Measurements from ENCODE around the gene DTNA. TPM values are rescaled to one million over a fixed set of nuclear protein-coding genes. Genes with fewer than 3 reads are reported as not detected.

DTNA gene
- total RNA-seq, 1 donor: 10.1 TPM

DNA sequence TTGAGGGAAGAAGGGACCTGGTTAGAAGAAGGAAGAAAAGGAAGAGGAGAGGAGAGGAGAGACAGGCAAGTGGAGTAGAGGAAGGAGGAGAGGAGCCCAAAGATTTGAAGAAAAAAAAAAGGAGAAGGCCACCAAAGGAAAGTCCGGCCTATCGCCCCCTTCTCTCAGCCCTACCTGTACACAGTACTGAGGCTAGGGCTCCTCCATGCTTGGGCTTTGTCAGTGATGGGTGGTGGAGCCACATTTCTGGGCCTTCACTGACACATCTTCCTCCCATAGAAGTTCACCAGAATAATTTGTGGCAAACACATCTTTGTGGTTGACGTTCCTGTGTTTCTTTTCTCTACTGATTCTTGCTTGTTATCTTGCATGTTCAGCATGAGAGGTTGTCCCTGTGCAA is 125.4 kb downstream of the DTNA start:
- TF ChIP-seq, protein P1, sequence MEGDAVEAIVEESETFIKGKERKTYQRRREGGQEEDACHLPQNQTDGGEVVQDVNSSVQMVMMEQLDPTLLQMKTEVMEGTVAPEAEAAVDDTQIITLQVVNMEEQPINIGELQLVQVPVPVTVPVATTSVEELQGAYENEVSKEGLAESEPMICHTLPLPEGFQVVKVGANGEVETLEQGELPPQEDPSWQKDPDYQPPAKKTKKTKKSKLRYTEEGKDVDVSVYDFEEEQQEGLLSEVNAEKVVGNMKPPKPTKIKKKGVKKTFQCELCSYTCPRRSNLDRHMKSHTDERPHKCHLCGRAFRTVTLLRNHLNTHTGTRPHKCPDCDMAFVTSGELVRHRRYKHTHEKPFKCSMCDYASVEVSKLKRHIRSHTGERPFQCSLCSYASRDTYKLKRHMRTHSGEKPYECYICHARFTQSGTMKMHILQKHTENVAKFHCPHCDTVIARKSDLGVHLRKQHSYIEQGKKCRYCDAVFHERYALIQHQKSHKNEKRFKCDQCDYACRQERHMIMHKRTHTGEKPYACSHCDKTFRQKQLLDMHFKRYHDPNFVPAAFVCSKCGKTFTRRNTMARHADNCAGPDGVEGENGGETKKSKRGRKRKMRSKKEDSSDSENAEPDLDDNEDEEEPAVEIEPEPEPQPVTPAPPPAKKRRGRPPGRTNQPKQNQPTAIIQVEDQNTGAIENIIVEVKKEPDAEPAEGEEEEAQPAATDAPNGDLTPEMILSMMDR (IDR thresholded peaks at IDR 0.05; ENCODE audit: extremely low read depth, low read depth, low read length): no peak
- H3K9me3 ChIP-seq (ENCODE audit: low read depth, low read length): no peaks in the 10 kb centered on the region
- H2AFZ ChIP-seq (ENCODE audit: low read length): no peak overlapping the region
- no peak overlapping the region for H3K4me2 ChIP-seq (ENCODE audit: insufficient read depth, low read length)
- no peak overlapping the region for H3K4me3 ChIP-seq (ENCODE audit: insufficient read depth, low read length)
- no peak overlapping the region for H3K27ac ChIP-seq (ENCODE audit: low read depth, low read length)
- H3K36me3 ChIP-seq (ENCODE audit: insufficient read depth, low read length): no peaks in the 10 kb centered on the region
- no peaks in the 10 kb centered on the region for H4K20me1 ChIP-seq (ENCODE audit: insufficient read depth, low read length)
- H3K27me3 ChIP-seq (ENCODE audit: insufficient read depth, low read length): no peaks in the 10 kb centered on the region
- no peak for DNase-seq (ENCODE audit: insufficient read length, low spot score, missing footprints)
- H3K79me2 ChIP-seq (ENCODE audit: insufficient read depth, low read length): no peaks in the 10 kb centered on the region
- no peaks in the 10 kb centered on the region for H3K4me1 ChIP-seq (ENCODE audit: insufficient read depth, low read length)

DNA sequence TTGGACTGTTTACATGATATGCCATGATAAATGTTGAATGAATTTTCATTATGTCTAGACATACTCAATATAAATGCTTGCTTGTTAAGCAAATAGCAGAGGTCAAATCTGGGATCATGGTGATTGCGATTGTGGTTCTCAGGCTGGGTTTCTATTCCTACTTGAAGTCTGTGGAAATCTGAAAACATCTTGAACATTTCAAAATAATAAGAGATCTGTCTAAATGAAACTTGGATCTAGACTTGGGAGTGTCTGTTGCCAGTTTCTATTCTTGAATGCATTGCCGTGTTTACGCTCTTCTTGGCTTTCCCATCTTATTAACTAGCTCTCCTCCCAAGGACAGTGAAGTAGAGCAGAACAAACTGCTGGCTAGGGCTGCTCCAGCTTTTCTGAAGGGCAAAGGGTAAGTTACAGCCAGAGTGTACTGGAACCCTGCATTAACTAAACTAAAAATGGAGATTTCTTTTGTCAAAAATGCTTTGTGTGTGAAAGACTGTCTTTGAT is 127.7 kb downstream of the DTNA start:
- Histone ChIP-seq H3K36me3 (ENCODE audit: insufficient read depth, low read length) (no peaks in the 10 kb centered on the region), H3K27me3 (ENCODE audit: insufficient read depth, low read length) (no peaks in the 10 kb centered on the region), H3K79me2 (ENCODE audit: insufficient read depth, low read length) (no peaks in the 10 kb centered on the region), H2AFZ (ENCODE audit: low read length) (peak overlapping the region; percentile 19), H3K4me3 (ENCODE audit: insufficient read depth, low read length) (no peak overlapping the region), H4K20me1 (ENCODE audit: insufficient read depth, low read length) (no peaks in the 10 kb centered on the region), H3K4me2 (ENCODE audit: insufficient read depth, low read length) (no peak overlapping the region), H3K9me3 (ENCODE audit: low read depth, low read length) (no peaks in the 10 kb centered on the region), H3K4me1 (ENCODE audit: insufficient read depth, low read length) (no peaks in the 10 kb centered on the region), H3K27ac (ENCODE audit: low read depth, low read length) (no peak overlapping the region)
- TF ChIP-seq, protein P1 (IDR thresholded peaks at IDR 0.05; ENCODE audit: extremely low read depth, low read depth, low read length): no peak
- DNase-seq (ENCODE audit: insufficient read length, low spot score, missing footprints): no peak

DNA sequence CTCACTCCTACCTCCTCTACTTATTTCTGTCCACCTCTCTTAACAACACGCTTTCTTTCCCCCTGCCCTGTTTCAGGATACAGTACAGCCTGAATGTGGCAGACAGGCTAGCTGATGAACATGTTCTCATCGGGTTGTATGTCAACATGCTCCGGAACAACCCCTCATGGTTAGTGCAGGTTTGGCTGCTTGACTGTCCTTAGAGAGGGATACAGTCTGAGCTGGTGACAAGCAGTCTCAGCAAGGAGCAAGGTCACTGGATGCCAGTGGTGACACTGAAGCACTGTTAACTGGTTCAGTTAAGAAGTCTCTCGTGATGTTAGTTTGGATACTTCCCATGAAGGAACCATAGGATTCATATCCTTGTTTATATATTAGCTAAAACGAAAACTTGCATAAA is 128.6 kb downstream of the DTNA start:
- Histone ChIP-seq H3K4me3 (ENCODE audit: insufficient read depth, low read length) (no peak overlapping the region), H2AFZ (ENCODE audit: low read length) (no peak overlapping the region), H3K27me3 (ENCODE audit: insufficient read depth, low read length) (no peaks in the 10 kb centered on the region), H4K20me1 (ENCODE audit: insufficient read depth, low read length) (no peaks in the 10 kb centered on the region), H3K4me1 (ENCODE audit: insufficient read depth, low read length) (no peaks in the 10 kb centered on the region), H3K79me2 (ENCODE audit: insufficient read depth, low read length) (no peaks in the 10 kb centered on the region), H3K27ac (ENCODE audit: low read depth, low read length) (no peak overlapping the region), H3K36me3 (ENCODE audit: insufficient read depth, low read length) (no peaks in the 10 kb centered on the region), H3K4me2 (ENCODE audit: insufficient read depth, low read length) (no peak overlapping the region), H3K9me3 (ENCODE audit: low read depth, low read length) (no peaks in the 10 kb centered on the region)
- DNase-seq (ENCODE audit: insufficient read length, low spot score, missing footprints): no peak
- TF ChIP-seq, protein P1 (IDR thresholded peaks at IDR 0.05; ENCODE audit: extremely low read depth, low read depth, low read length): no peak

DNA sequence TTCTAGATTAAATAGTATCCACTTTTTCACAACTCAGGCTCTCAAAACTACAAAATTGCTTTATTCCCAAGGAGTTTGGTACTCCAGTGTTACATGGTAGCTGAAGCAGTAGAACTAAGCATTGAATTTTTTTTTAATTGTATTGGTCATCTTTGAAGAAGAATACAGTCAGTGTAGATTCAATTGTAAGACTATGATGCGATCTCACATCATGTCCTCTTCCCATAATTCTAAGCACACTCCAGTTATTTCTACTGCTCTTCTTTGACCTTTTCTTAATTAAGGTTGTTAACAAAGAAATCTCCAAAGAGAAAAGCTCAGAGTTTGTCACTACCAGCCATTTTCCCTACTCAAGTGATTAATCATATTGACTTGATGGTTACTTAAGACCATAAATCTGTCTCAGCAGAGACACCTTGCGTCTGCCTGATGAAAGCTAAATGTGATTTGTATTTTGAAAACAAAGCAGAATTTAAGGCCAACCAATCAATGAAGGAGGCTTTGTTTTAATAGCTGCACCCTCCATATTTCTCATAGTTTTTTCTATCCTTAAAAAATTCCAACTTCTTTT is 130.2 kb downstream of the DTNA start:
- DNase-seq (ENCODE audit: insufficient read length, low spot score, missing footprints): no peak
- no peaks in the 10 kb centered on the region for H3K36me3 ChIP-seq (ENCODE audit: insufficient read depth, low read length)
- no peaks in the 10 kb centered on the region for H3K27me3 ChIP-seq (ENCODE audit: insufficient read depth, low read length)
- H3K9me3 ChIP-seq (ENCODE audit: low read depth, low read length): no peaks in the 10 kb centered on the region
- no peak overlapping the region for H3K27ac ChIP-seq (ENCODE audit: low read depth, low read length)
- H4K20me1 ChIP-seq (ENCODE audit: insufficient read depth, low read length): no peaks in the 10 kb centered on the region
- H2AFZ ChIP-seq (ENCODE audit: low read length): no peak overlapping the region
- TF ChIP-seq, protein P1 (IDR thresholded peaks at IDR 0.05; ENCODE audit: extremely low read depth, low read depth, low read length): no peak
- H3K4me3 ChIP-seq (ENCODE audit: insufficient read depth, low read length): no peak overlapping the region
- H3K79me2 ChIP-seq (ENCODE audit: insufficient read depth, low read length): no peaks in the 10 kb centered on the region
- no peak overlapping the region for H3K4me2 ChIP-seq (ENCODE audit: insufficient read depth, low read length)
- H3K4me1 ChIP-seq (ENCODE audit: insufficient read depth, low read length): no peaks in the 10 kb centered on the region
